Liver (tissue), 3 donors: ENCODE measurements around the gene PRKD1.

Experiments used
- ATF3 ChIP-seq: IDR thresholded peaks from 2 replicates; pipeline ENCODE4 v1.6.1; 2016; ENCODE audit warnings: antibody characterized with exemption
- CTCF ChIP-seq: fragments of 150-350 bp; IDR thresholded peaks from 2 replicates; pipeline ENCODE4 v1.5.1; 2017; ENCODE audit warnings: improper control_type of control experiment, low read depth, low read length; ENCODE audit not compliant: missing input control
- GABPA ChIP-seq, 2 donors: IDR thresholded peaks in 1 of 2; conservative IDR thresholded peaks in 1 of 2; 2 replicates each; pipeline ENCODE4 v1.6.1; 2016; ENCODE audit warnings: antibody characterized with exemption in 2 of 2, mild to moderate bottlenecking in 1 of 2, moderate library complexity in 1 of 2
- HNF4G ChIP-seq: IDR thresholded peaks from 2 replicates; pipeline ENCODE4 v1.6.1; 2016; ENCODE audit warnings: antibody characterized with exemption
- MAX ChIP-seq: IDR thresholded peaks from 2 replicates; pipeline ENCODE4 v1.6.1; 2016; ENCODE audit warnings: antibody characterized with exemption
- RAD21 ChIP-seq, 2 donors: IDR thresholded peaks; 2 replicates each; pipeline ENCODE4 v1.6.1; 2016; ENCODE audit warnings: antibody characterized with exemption in 2 of 2, mild to moderate bottlenecking in 2 of 2
- REST ChIP-seq: IDR thresholded peaks from 2 replicates; pipeline ENCODE4 v1.6.1; 2016; ENCODE audit warnings: antibody characterized with exemption, mild to moderate bottlenecking
- donor health status: healthy.
- donor health status: healthy.

GRCh38 chr14:29627137-29627536 lies 300.5 kb downstream of the PRKD1 start:
- TF ChIP-seq CTCF (no peak), MAX (no peak), ATF3 (no peak), RAD21 (IDR thresholded peaks at IDR 0.05) (no peak), REST (no peak), GABPA (IDR thresholded peaks at IDR 0.05 in 1 of 2, conservative IDR thresholded peaks at IDR 0.05 in 1 of 2) (no peak), HNF4G (no peak)
